ENCODE results near the gene CXCL3.
A peak's percentile ranks its signal among the peaks of the same experiment; 100 is the strongest.
"Not testable (repeated sequence)": the region's sequence is repeated elsewhere in the genome, so short reads cannot be mapped to it uniquely, and the experiment has no call there.

The CXCL3 gene

GRCh38 chr4:74038425-74039314 lies at the start of gene CXCL3:
Gene CXCL3 (minus strand): TSS chr4:74038689. CDS start chr4:74038611, 78 bp downstream.
- H3K4me3 ChIP-seq (ENCODE audit: control insufficient read depth, low read depth, low read length), result peak within 1 kb of the TSS; percentile 96
- TF ChIP-seq CTCF (IDR thresholded peaks at IDR 0.05; ENCODE audit: control insufficient read depth, insufficient read depth, low read depth, low read length, missing control alignments), result peak; percentile 31
- DNase-seq (ENCODE audit: low read depth), result no peak

- H3K4me3 ChIP-seq (ENCODE audit: control insufficient read depth, low read depth, low read length), result no peak overlapping the region
- DNase-seq (ENCODE audit: low read depth), result no peak
- no peak for TF ChIP-seq CTCF (IDR thresholded peaks at IDR 0.05; ENCODE audit: control insufficient read depth, insufficient read depth, low read depth, low read length, missing control alignments)
These were observed 49.0 kb upstream of the CXCL3 start for GRCh38 chr4:74087481-74087880.

- DNase-seq (ENCODE audit: low read depth), result no peak
- TF ChIP-seq CTCF (IDR thresholded peaks at IDR 0.05; ENCODE audit: control insufficient read depth, insufficient read depth, low read depth, low read length, missing control alignments), result no peak
- no peak overlapping the region for H3K4me3 ChIP-seq (ENCODE audit: control insufficient read depth, low read depth, low read length)
These were observed 47.2 kb upstream of the CXCL3 start for GRCh38 chr4:74085669-74086068.

- no peak for TF ChIP-seq CTCF (IDR thresholded peaks at IDR 0.05; ENCODE audit: control insufficient read depth, insufficient read depth, low read depth, low read length, missing control alignments)
- no peak overlapping the region for H3K4me3 ChIP-seq (ENCODE audit: control insufficient read depth, low read depth, low read length)
- no peak for DNase-seq (ENCODE audit: low read depth)
These were observed 46.5 kb upstream of the CXCL3 start for GRCh38 chr4:74084984-74085383.

- no peak for TF ChIP-seq CTCF (IDR thresholded peaks at IDR 0.05; ENCODE audit: control insufficient read depth, insufficient read depth, low read depth, low read length, missing control alignments)
- H3K4me3 ChIP-seq (ENCODE audit: control insufficient read depth, low read depth, low read length), result no peak overlapping the region
- DNase-seq (ENCODE audit: low read depth), result no peak
These were observed 45.1 kb upstream of the CXCL3 start for GRCh38 chr4:74083546-74083945.

GRCh38 chr4:74081035-74081434 lies 42.5 kb upstream of the CXCL3 start:
- TF ChIP-seq CTCF (IDR thresholded peaks at IDR 0.05; ENCODE audit: control insufficient read depth, insufficient read depth, low read depth, low read length, missing control alignments), result no peak
- no peak for DNase-seq (ENCODE audit: low read depth)
- H3K4me3 ChIP-seq (ENCODE audit: control insufficient read depth, low read depth, low read length), result no peak overlapping the region

GRCh38 chr4:74080351-74080750 lies 41.9 kb upstream of the CXCL3 start:
- not testable (repeated sequence) for DNase-seq (ENCODE audit: low read depth)

GRCh38 chr4:74079024-74079423 lies 40.5 kb upstream of the CXCL3 start:
- DNase-seq (ENCODE audit: low read depth); H3K4me3 ChIP-seq (ENCODE audit: control insufficient read depth, low read depth, low read length): not testable (repeated sequence)

More at GRCh38 chr4:74080351-74080750, 41.9 kb upstream of the CXCL3 start:
- H3K4me3 ChIP-seq (ENCODE audit: control insufficient read depth, low read depth, low read length), result not testable (repeated sequence)
